HG02943 (cell line): Measurements from ENCODE around the gene TIMM17B.

Source experiments
- ATAC-seq: cut with Tn5 transposase; IDR thresholded peaks from one replicate; pipeline ENCODE4 v1.9.1; 2021; ENCODE audit warnings: mild to moderate bottlenecking, low read depth, moderate library complexity; ENCODE audit not compliant: unreplicated experiment

TIMM17B gene

GRCh38 chrX:48919360-48919841 is 21.8 kb upstream of the TIMM17B start:
- no peak for ATAC-seq

GRCh38 chrX:48918643-48919340 is 21.2 kb upstream of the TIMM17B start, which contains the start of gene PIM2:
TSS of gene PIM2 (minus strand) at chrX:48919024. CDS start at chrX:48918834, 190 bp downstream.
- peak; percentile 53 for ATAC-seq

GRCh38 chrX:48918301-48918642 is 20.7 kb upstream of the TIMM17B start:
- ATAC-seq: no peak

- ATAC-seq: peak; percentile 50
Observed at GRCh38 chrX:48917139-48918001, 19.8 kb upstream of the TIMM17B start.

GRCh38 chrX:48914593-48915493 is 17.3 kb upstream of the TIMM17B start:
- ATAC-seq: no peak

GRCh38 chrX:48913605-48914366 is 16.2 kb upstream of the TIMM17B start:
- ATAC-seq: no peak

- ATAC-seq: no peak
Observed at GRCh38 chrX:48911412-48912182, 14.0 kb upstream of the TIMM17B start, which contains the start of gene SLC35A2. TSS of gene SLC35A2 (minus strand) at chrX:48911646. CDS start at chrX:48911636, 10 bp downstream.

GRCh38 chrX:48910926-48911411 is 13.4 kb upstream of the TIMM17B start:
- ATAC-seq: no peak

- no peak for ATAC-seq
Observed at GRCh38 chrX:48909703-48910294, 12.2 kb upstream of the TIMM17B start.

GRCh38 chrX:48908600-48908999 is 11.0 kb upstream of the TIMM17B start:
- ATAC-seq: no peak

- ATAC-seq: no peak
Observed at GRCh38 chrX:48905090-48905790, 7.7 kb upstream of the TIMM17B start.

GRCh38 chrX:48904626-48905025 is 7.1 kb upstream of the TIMM17B start:
- ATAC-seq: no peak

- no peak for ATAC-seq
Observed at GRCh38 chrX:48904180-48904579, 6.6 kb upstream of the TIMM17B start.

GRCh38 chrX:48903290-48903689 is 5.7 kb upstream of the TIMM17B start:
- no peak for ATAC-seq

- ATAC-seq: no peak
Observed at GRCh38 chrX:48902776-48903175, 5.2 kb upstream of the TIMM17B start.

- ATAC-seq: no peak
Observed at GRCh38 chrX:48902135-48902534, 4.6 kb upstream of the TIMM17B start.

GRCh38 chrX:48901069-48901468 is 3.5 kb upstream of the TIMM17B start:
- ATAC-seq: no peak

- ATAC-seq: no peak
Observed at GRCh38 chrX:48899078-48899410, 1.5 kb upstream of the TIMM17B start.
